M059J (cell line): ENCODE results near the gene DNAI2. TPM values are rescaled to one million over a fixed set of nuclear protein-coding genes. Genes with fewer than 3 reads are reported as not detected.
A peak's percentile ranks its signal among the peaks of the same experiment; 100 is the strongest.

Source experiments
- DNase-seq: peaks from one replicate; pipeline ENCODE4 v3.0.0-alpha.2; 2012; ENCODE audit warnings: low read depth
- total RNA-seq: library from RNA; depleted of rRNA; stranded (reverse); fragments of >200 nt; shearing (Covaris generic); gene quantifications from 2 replicates; pipeline ENCODE4 v1.2.3, GENCODE V29; 2014; rRNA removed

Gene DNAI2
- total RNA-seq = not detected in 2 replicates

GRCh38 chr17:74274060-74274708, at the start of gene DNAI2:
DNAI2 (plus strand) TSS chr17:74274234; CDS start chr17:74281818, 7,584 bp downstream.
- no peak for DNase-seq

- no peak for DNase-seq
Observed at GRCh38 chr17:74224959-74225725, 48.9 kb upstream of the DNAI2 start.

GRCh38 chr17:74226252-74226651, 47.8 kb upstream of the DNAI2 start:
- DNase-seq = no peak

GRCh38 chr17:74227271-74228080, 46.6 kb upstream of the DNAI2 start:
- DNase-seq = no peak

GRCh38 chr17:74228306-74228978, 45.6 kb upstream of the DNAI2 start:
- DNase-seq = no peak

- DNase-seq = no peak
Observed at GRCh38 chr17:74230896-74231295, 43.1 kb upstream of the DNAI2 start.

GRCh38 chr17:74231928-74232907, 41.8 kb upstream of the DNAI2 start:
- no peak for DNase-seq

- DNase-seq = no peak
Observed at GRCh38 chr17:74233937-74234336, 40.1 kb upstream of the DNAI2 start.

GRCh38 chr17:74234486-74234885, 39.5 kb upstream of the DNAI2 start:
- DNase-seq = no peak

GRCh38 chr17:74235040-74235581, 38.9 kb upstream of the DNAI2 start:
- DNase-seq = no peak

GRCh38 chr17:74235911-74236371, 38.1 kb upstream of the DNAI2 start:
- DNase-seq = no peak

GRCh38 chr17:74237321-74237720, 36.7 kb upstream of the DNAI2 start:
- no peak for DNase-seq

- no peak for DNase-seq
Observed at GRCh38 chr17:74239172-74239571, 34.9 kb upstream of the DNAI2 start.

- no peak for DNase-seq
Observed at GRCh38 chr17:74240618-74241205, 33.3 kb upstream of the DNAI2 start.

GRCh38 chr17:74241431-74241830, 32.6 kb upstream of the DNAI2 start:
- no peak for DNase-seq

GRCh38 chr17:74241847-74242246, 32.2 kb upstream of the DNAI2 start:
- no peak for DNase-seq

GRCh38 chr17:74243013-74243755, 30.9 kb upstream of the DNAI2 start:
- DNase-seq = peak; percentile 16

GRCh38 chr17:74244128-74244527, 29.9 kb upstream of the DNAI2 start:
- DNase-seq = no peak

GRCh38 chr17:74244548-74244947, 29.5 kb upstream of the DNAI2 start:
- no peak for DNase-seq
